Neuronal stem cell (in vitro differentiated cells): ENCODE results near the gene DMRTB1.
A peak's percentile ranks its signal among the peaks of the same experiment; 100 is the strongest.

Experiments
- DNase-seq: peaks from one replicate; pipeline ENCODE4 v3.0.0-alpha.2; 2013; ENCODE audit warnings: low spot score
- H2AFZ ChIP-seq: one replicate; pipeline ENCODE4 v1.6.1; 2013; ENCODE audit warnings: mild to moderate bottlenecking, low read length, inconsistent platforms
- H2AK5ac ChIP-seq: 2 replicates; pipeline ENCODE4 v1.6.1; 2013; ENCODE audit warnings: low read depth, mild to moderate bottlenecking, inconsistent platforms, low read length, moderate library complexity, mixed read lengths
- H2BK120ac ChIP-seq: 2 replicates; pipeline ENCODE4 v1.6.1; 2013; ENCODE audit warnings: low read depth, mild to moderate bottlenecking, inconsistent platforms, low read length, moderate library complexity, mixed read lengths
- H2BK12ac ChIP-seq: one replicate; pipeline ENCODE4 v1.6.1; 2013; ENCODE audit warnings: low read length, inconsistent platforms
- H2BK15ac ChIP-seq: 2 replicates; pipeline ENCODE4 v1.6.1; 2013; ENCODE audit warnings: mild to moderate bottlenecking, low read length, inconsistent platforms, mixed read lengths
- H2BK5ac ChIP-seq: one replicate; pipeline ENCODE4 v1.6.1; 2013; ENCODE audit warnings: inconsistent platforms, mild to moderate bottlenecking, low read length, moderate library complexity
- H3K14ac ChIP-seq: one replicate; pipeline ENCODE4 v1.6.1; 2013; ENCODE audit warnings: low read length, inconsistent platforms
- H3K18ac ChIP-seq: 2 replicates; pipeline ENCODE4 v1.6.1; 2013; ENCODE audit warnings: low read length, inconsistent platforms
- H3K23ac ChIP-seq: 2 replicates; pipeline ENCODE4 v1.6.1; 2013; ENCODE audit warnings: low read depth, mild to moderate bottlenecking, mixed read lengths, low read length, inconsistent platforms; ENCODE audit not compliant: poor library complexity
- H3K27ac ChIP-seq: replicated peaks from 3 replicates; pipeline ENCODE4 v1.5.1; 2013; ENCODE audit warnings: low read length, inconsistent platforms
- H3K27me3 ChIP-seq, 3 experiments: 2 replicates each; pipeline ENCODE4 v1.6.1; 2013; ENCODE audit warnings: low read length in 3 of 3, mild to moderate bottlenecking in 2 of 3, inconsistent platforms in 1 of 3, low read depth in 1 of 3, mixed read lengths in 1 of 3, moderate library complexity in 1 of 3; ENCODE audit not compliant: control insufficient read depth in 3 of 3, insufficient read depth in 3 of 3
- H3K36me3 ChIP-seq, 2 donors: replicated peaks in 1 of 2; 2 replicates each; pipeline ENCODE4 v1.6.1; 2013; ENCODE audit warnings: low read length in 2 of 2; ENCODE audit not compliant: control insufficient read depth in 2 of 2, insufficient read depth in 2 of 2
- H3K4ac ChIP-seq: 2 replicates; pipeline ENCODE4 v1.6.1; 2013; ENCODE audit warnings: inconsistent platforms, mild to moderate bottlenecking, low read length, moderate library complexity
- H3K4me1 ChIP-seq, 2 donors: 1 replicate in 1 of 2; 2 replicates in 1 of 2; pipeline ENCODE4 v1.6.1; 2013; ENCODE audit warnings: low read length in 2 of 2, low read depth in 1 of 2; ENCODE audit not compliant: control insufficient read depth in 2 of 2, insufficient read depth in 1 of 2
- H3K4me2 ChIP-seq: one replicate; pipeline ENCODE4 v1.6.1; 2013; ENCODE audit warnings: mild to moderate bottlenecking, low read length, inconsistent platforms; ENCODE audit not compliant: insufficient read depth, poor library complexity, severe bottlenecking
- H3K4me3 ChIP-seq, 2 donors: 2 replicates each; pipeline ENCODE4 v1.5.1; 2013; ENCODE audit warnings: low read length in 2 of 2, mild to moderate bottlenecking in 2 of 2, inconsistent platforms in 1 of 2, moderate library complexity in 1 of 2
- H3K79me1 ChIP-seq: one replicate; pipeline ENCODE4 v1.6.1; 2013; ENCODE audit warnings: low read depth, mild to moderate bottlenecking, inconsistent platforms, low read length, moderate library complexity
- H3K9ac ChIP-seq: one replicate; pipeline ENCODE4 v1.6.1; 2013; ENCODE audit warnings: mild to moderate bottlenecking, low read depth, low read length, inconsistent platforms; ENCODE audit not compliant: poor library complexity
- H3K9me3 ChIP-seq, 2 donors: replicated peaks in 1 of 2; 2 replicates each; pipeline versions ENCODE3 to v1.6.1; 2013; ENCODE audit warnings: low read length in 2 of 2, mild to moderate bottlenecking in 2 of 2, inconsistent platforms in 1 of 2, low read depth in 1 of 2, mixed read lengths in 1 of 2, moderate library complexity in 1 of 2; ENCODE audit not compliant: control insufficient read depth in 2 of 2, insufficient read depth in 1 of 2
- H4K8ac ChIP-seq: one replicate; pipeline ENCODE4 v1.6.1; 2013; ENCODE audit warnings: low read depth, mild to moderate bottlenecking, inconsistent platforms, low read length, moderate library complexity
- H4K91ac ChIP-seq: one replicate; pipeline ENCODE4 v1.6.1; 2013; ENCODE audit warnings: low read length, low read depth, mild to moderate bottlenecking, inconsistent platforms; ENCODE audit not compliant: poor library complexity
- WGBS, 2 donors: extraction: QIAGEN DNeasy Blood & Tissue Kit; methylation state at CpG; one replicate each; pipeline ENCODE4 v1.1.7; 2013; ENCODE audit warnings: missing lambda C conversion rate in 2 of 2, mixed read lengths in 1 of 2; ENCODE audit not compliant: insufficient read length in 2 of 2, insufficient replicate concordance in 1 of 2; ENCODE audit errors: extremely low coverage in 2 of 2; 5-methylcytosine and 5-hydroxymethylcytosine counted together

Gene DMRTB1

DNA sequence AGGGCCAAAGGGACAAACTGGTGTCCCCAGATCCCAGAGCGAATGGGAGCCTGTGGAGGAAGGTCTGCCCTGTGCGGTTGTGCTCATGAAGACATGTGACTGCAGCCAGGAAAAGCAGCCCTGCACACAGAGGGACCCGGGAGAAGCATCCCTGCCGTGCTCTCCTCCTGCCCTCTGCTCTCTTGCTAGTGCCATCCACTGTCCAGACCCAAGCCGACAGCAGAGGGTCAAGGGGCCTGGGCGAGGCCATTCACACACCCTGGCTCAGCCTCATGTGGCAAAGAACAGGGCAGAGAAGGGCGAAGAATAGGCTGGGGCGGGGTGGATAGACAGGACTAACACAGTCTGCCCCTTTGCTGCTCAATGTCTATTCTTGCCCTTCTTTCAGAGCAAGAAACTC is 17.4 kb downstream of the DMRTB1 start:
- no peaks in the 10 kb centered on the region for H3K36me3 ChIP-seq
- H3K79me1 ChIP-seq, result no peaks in the 10 kb centered on the region
- H3K18ac ChIP-seq, result peak overlapping the region; percentile 61
- H3K27me3 ChIP-seq, result peaks cover 0 to 10% (median 0%) of the 10 kb centered on the region in 3 experiments
- no peaks in the 10 kb centered on the region for H3K9me3 ChIP-seq
- H3K4me2 ChIP-seq, result no peak overlapping the region
- peak overlapping the region; percentile 10 for H3K9ac ChIP-seq
- peak overlapping the region; percentile 32 for H2AK5ac ChIP-seq
- H2BK120ac ChIP-seq, result no peak overlapping the region
- no peak overlapping the region for H3K4ac ChIP-seq
- H3K27ac ChIP-seq, result no peak overlapping the region
- no peak overlapping the region for H4K91ac ChIP-seq
- H4K8ac ChIP-seq, result no peak overlapping the region
- H3K23ac ChIP-seq, result peak overlapping the region; percentile 46
- H2BK5ac ChIP-seq, result no peak overlapping the region
- peak overlapping the region; percentile 65 for H2BK12ac ChIP-seq
- no peak overlapping the region for H2AFZ ChIP-seq
- H3K4me3 ChIP-seq, result no peak overlapping the region
- peaks cover 0 to 4% of the 10 kb centered on the region in 2 donors for H3K4me1 ChIP-seq
- peak overlapping the region; percentile 75 for H2BK15ac ChIP-seq
- WGBS, 2 donors, result no CpG with 5 or more reads among the region's 8 CpGs
- H3K14ac ChIP-seq, result no peak overlapping the region
- DNase-seq, result no peak

DNA sequence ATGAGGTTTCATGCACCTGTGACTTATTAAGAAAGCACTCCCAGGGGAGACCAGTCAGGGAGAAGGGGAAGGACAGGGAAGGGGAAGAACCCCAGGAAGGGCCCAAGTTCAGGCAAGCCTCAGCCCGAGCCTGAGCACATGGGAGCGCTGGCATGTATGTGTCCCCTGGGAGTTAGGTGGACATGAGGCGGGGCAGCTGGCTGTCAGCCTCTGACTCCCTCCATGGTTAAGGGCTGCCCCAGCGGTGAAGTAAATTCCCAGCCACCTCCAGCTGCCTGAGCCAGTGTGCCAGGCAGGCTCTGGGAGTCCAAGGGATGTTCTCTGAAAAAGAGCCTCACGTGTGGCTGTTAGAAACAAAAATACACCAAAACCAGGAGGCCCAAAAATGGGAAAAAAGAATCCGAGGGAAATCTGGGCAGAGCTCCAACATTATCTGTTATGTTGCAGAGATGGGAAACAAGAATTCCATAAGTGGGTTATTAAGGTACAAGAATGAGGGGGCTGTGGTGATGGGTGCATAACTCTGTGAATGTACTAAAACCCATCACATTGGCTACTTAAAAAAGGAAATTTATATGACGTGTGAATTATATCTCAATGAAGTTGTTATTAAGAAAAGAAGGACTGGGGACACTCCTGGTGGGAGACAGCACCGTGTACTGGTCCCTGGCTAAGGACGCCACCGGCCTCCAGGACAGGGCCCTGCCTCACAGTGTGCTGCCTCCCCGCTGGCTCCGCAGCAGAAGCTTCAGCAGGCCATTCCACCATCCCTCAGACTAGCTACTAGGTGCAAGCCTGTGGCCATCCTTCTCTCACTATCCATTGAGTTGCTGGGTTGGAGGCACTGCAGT is 18.7 kb downstream of the DMRTB1 start:
- Histone ChIP-seq H2BK5ac (no peak overlapping the region), H2BK12ac (no peak overlapping the region), H3K9me3 (no peaks in the 10 kb centered on the region), H3K4ac (no peak overlapping the region), H2AFZ (no peak overlapping the region), H3K4me1 (peaks cover 0 to 4% of the 10 kb centered on the region in 2 donors), H3K27ac (no peak overlapping the region), H3K79me1 (no peaks in the 10 kb centered on the region), H3K36me3 (no peaks in the 10 kb centered on the region), H3K4me3 (no peak overlapping the region), H4K91ac (no peak overlapping the region), H3K23ac (no peak overlapping the region), H2BK120ac (no peak overlapping the region), H2AK5ac (no peak overlapping the region), H3K9ac (no peak overlapping the region), H2BK15ac (no peak overlapping the region), H3K18ac (no peak overlapping the region), H3K27me3 (peaks cover 0 to 19% (median 0%) of the 10 kb centered on the region in 3 experiments), H4K8ac (no peak overlapping the region), H3K4me2 (no peak overlapping the region), H3K14ac (peak overlapping the region; percentile 9)
- no peak for DNase-seq
- no CpG with 5 or more reads among the region's 12 CpGs for WGBS, 2 donors

DNA sequence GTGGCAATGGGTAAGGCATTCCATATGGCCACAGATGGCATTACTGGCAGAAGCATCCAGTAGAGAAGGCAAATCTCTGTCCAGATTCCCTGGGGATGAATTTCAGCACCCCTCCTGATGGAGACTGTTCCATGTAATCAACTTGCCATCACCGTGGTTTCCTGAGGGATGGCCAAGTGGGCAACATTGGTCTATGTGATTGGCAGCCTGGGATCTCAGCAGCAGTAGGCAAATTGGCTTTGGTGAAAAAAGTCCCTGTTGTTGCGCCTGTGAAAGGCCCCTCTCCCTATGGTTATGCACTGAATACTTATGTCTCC is 19.3 kb downstream of the DMRTB1 start:
- whole genome bisulfite sequencing, 2 donors, result no CpG with 5 or more reads among the region's 2 CpGs
- no peak overlapping the region for H3K4me3 ChIP-seq
- DNase-seq, result no peak

DNA sequence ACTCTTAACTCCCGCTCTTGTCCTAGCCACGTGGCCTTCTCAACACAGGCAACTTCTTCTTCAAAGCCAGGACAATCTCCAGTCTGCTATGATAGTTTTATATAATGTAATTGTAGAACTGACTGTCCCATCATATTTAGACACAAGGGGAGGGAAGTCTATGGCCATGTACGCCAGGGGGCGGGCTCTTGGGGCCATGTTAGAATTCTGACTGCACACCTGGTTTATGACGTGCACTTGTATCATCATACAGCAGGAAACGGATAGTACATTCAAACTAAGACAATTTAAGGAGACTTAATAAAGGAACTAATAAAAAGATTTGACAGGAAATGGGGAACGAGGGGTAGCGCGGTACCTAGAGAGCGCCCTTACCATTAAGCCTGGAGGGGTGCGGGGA is 21.5 kb downstream of the DMRTB1 start:
- Histone ChIP-seq H3K4me1 (peaks cover 0 to 3% of the 10 kb centered on the region in 2 donors), H2BK15ac (no peak overlapping the region), H2BK120ac (no peak overlapping the region), H3K27ac (no peak overlapping the region), H3K4me3 (no peak overlapping the region), H3K27me3 (peaks cover 0 to 42% (median 0%) of the 10 kb centered on the region in 3 experiments), H2AFZ (no peak overlapping the region), H4K8ac (no peak overlapping the region), H3K18ac (no peak overlapping the region), H3K14ac (no peak overlapping the region), H3K23ac (no peak overlapping the region), H3K9me3 (no peaks in the 10 kb centered on the region), H3K4me2 (no peak overlapping the region), H3K4ac (no peak overlapping the region), H2AK5ac (no peak overlapping the region), H2BK5ac (no peak overlapping the region), H3K36me3 (no peaks in the 10 kb centered on the region), H3K79me1 (no peaks in the 10 kb centered on the region), H4K91ac (no peak overlapping the region), H3K9ac (no peak overlapping the region), H2BK12ac (no peak overlapping the region)
- no peak for DNase-seq
- WGBS, 2 donors, result no CpG with 5 or more reads among the region's 11 CpGs

More for the DNA sequence above, 19.3 kb downstream of the DMRTB1 start:
- H3K23ac ChIP-seq, result no peak overlapping the region
- no peak overlapping the region for H3K27ac ChIP-seq
- no peak overlapping the region for H2BK120ac ChIP-seq
- H2BK5ac ChIP-seq, result no peak overlapping the region
- peaks cover 0 to 4% of the 10 kb centered on the region in 2 donors for H3K4me1 ChIP-seq
- H3K9me3 ChIP-seq, result no peaks in the 10 kb centered on the region
- H2AK5ac ChIP-seq, result no peak overlapping the region
- H2BK12ac ChIP-seq, result no peak overlapping the region
- no peak overlapping the region for H3K14ac ChIP-seq
- H3K79me1 ChIP-seq, result no peaks in the 10 kb centered on the region
- no peak overlapping the region for H3K4me2 ChIP-seq
- no peak overlapping the region for H4K8ac ChIP-seq
- H3K36me3 ChIP-seq, result no peaks in the 10 kb centered on the region
- no peak overlapping the region for H2AFZ ChIP-seq
- peak overlapping the region; percentile 41 for H4K91ac ChIP-seq
- peaks cover 0 to 25% (median 0%) of the 10 kb centered on the region in 3 experiments for H3K27me3 ChIP-seq
- no peak overlapping the region for H3K4ac ChIP-seq
- H3K18ac ChIP-seq, result no peak overlapping the region
- no peak overlapping the region for H2BK15ac ChIP-seq
- no peak overlapping the region for H3K9ac ChIP-seq
